HG02943 (cell line): ENCODE data around the gene PCSK2.
"Not testable (repeated sequence)": the region's sequence is repeated elsewhere in the genome, so short reads cannot be mapped to it uniquely, and the experiment has no call there.

ENCODE experiments used
- ATAC-seq: cut with Tn5 transposase; IDR thresholded peaks from one replicate; pipeline ENCODE4 v1.9.1; 2021; ENCODE audit warnings: mild to moderate bottlenecking, low read depth, moderate library complexity; ENCODE audit not compliant: unreplicated experiment

The PCSK2 gene

GRCh38 chr20:17226410-17227218, at the start of gene PCSK2:
Gene PCSK2, plus strand, starts transcription at chr20:17227040. Its CDS starts 266 bp downstream, at chr20:17227306.
- ATAC-seq: no peak

GRCh38 chr20:17177341-17177740, 49.5 kb upstream of the PCSK2 start:
- ATAC-seq: no peak

- ATAC-seq: no peak
Observed at GRCh38 chr20:17179840-17180239, 47.0 kb upstream of the PCSK2 start.

GRCh38 chr20:17189976-17190695, 36.7 kb upstream of the PCSK2 start:
- ATAC-seq: no peak

- ATAC-seq: no peak
Observed at GRCh38 chr20:17197041-17197440, 29.8 kb upstream of the PCSK2 start.

GRCh38 chr20:17202030-17202429, 24.8 kb upstream of the PCSK2 start:
- no peak for ATAC-seq

- no peak for ATAC-seq
Observed at GRCh38 chr20:17202673-17203072, 24.2 kb upstream of the PCSK2 start.

GRCh38 chr20:17205084-17205813, 21.6 kb upstream of the PCSK2 start:
- ATAC-seq: no peak

GRCh38 chr20:17210387-17210786, 16.5 kb upstream of the PCSK2 start:
- ATAC-seq: no peak

- ATAC-seq: no peak
Observed at GRCh38 chr20:17210983-17211382, 15.9 kb upstream of the PCSK2 start.

GRCh38 chr20:17215167-17215566, 11.7 kb upstream of the PCSK2 start:
- no peak for ATAC-seq

- ATAC-seq: not testable (repeated sequence)
Observed at GRCh38 chr20:17219856-17220255, 7.0 kb upstream of the PCSK2 start.

- ATAC-seq: no peak
Observed at GRCh38 chr20:17223553-17223952, 3.3 kb upstream of the PCSK2 start.

GRCh38 chr20:17225851-17226409, 910 bp upstream of the PCSK2 start:
- no peak for ATAC-seq

- ATAC-seq: no peak
Observed at GRCh38 chr20:17227219-17227575, 357 bp downstream of the PCSK2 start.

- no peak for ATAC-seq
Observed at GRCh38 chr20:17227669-17228623, 1.1 kb downstream of the PCSK2 start.

GRCh38 chr20:17228624-17229061, 1.8 kb downstream of the PCSK2 start:
- ATAC-seq: no peak

GRCh38 chr20:17229256-17229655, 2.4 kb downstream of the PCSK2 start:
- ATAC-seq: no peak

GRCh38 chr20:17233626-17234025, 6.8 kb downstream of the PCSK2 start:
- no peak for ATAC-seq

GRCh38 chr20:17236766-17237165, 9.9 kb downstream of the PCSK2 start:
- ATAC-seq: no peak
